B cell (primary cell): Measurements from ENCODE around the gene TSPO2.

Experiments used
- CTCF ChIP-seq: fragments of 200-600 bp; IDR thresholded peaks from one replicate; pipeline ENCODE4 v1.8.0; 2022; ENCODE audit warnings: antibody characterized with exemption, mild to moderate bottlenecking
- EZH2 ChIP-seq: IDR thresholded peaks from 2 replicates; pipeline ENCODE4 v1.6.1; 2012; ENCODE audit warnings: borderline replicate concordance, low read depth, mild to moderate bottlenecking, moderate library complexity, low read length; ENCODE audit not compliant: insufficient read depth, poor library complexity, severe bottlenecking

GRCh38 chr6:41071923-41072835 lies 29.9 kb downstream of the TSPO2 start, which contains the start of gene OARD1:
- no peak for TF ChIP-seq CTCF
- no peak for TF ChIP-seq EZH2
